ENCODE measurements around the gene ITM2A.

- no peak for TF ChIP-seq CTCF (IDR thresholded peaks at IDR 0.05 in 2 of 3, conservative IDR thresholded peaks at IDR 0.05 in 1 of 3; ENCODE audit: borderline replicate concordance in 1 of 3, insufficient read depth in 1 of 3, low read depth in 2 of 3, low read length in 2 of 3)
- no peak for TF ChIP-seq EZH2 (IDR thresholded peaks at IDR 0.05)
- no peak for TF ChIP-seq MAX (IDR thresholded peaks at IDR 0.05)
- no peak for TF ChIP-seq POLR2AphosphoS5 (IDR thresholded peaks at IDR 0.05; ENCODE audit: low read depth, low read length)
- TF ChIP-seq POLR2A (IDR thresholded peaks at IDR 0.05; ENCODE audit: borderline replicate concordance, extremely low read depth, insufficient read depth, insufficient read length): no peak
These were observed 620 bp downstream of the ITM2A start for GRCh38 chrX:79366556-79366872.
